ENCODE data around the gene NAT8L.

Gene NAT8L

GRCh38 chr4:2046031-2046961 lies 12.8 kb upstream of the NAT8L start:
- DNase-seq, result no peak

GRCh38 chr4:2047031-2047660 lies 12.0 kb upstream of the NAT8L start:
- no peak for DNase-seq

DNA sequence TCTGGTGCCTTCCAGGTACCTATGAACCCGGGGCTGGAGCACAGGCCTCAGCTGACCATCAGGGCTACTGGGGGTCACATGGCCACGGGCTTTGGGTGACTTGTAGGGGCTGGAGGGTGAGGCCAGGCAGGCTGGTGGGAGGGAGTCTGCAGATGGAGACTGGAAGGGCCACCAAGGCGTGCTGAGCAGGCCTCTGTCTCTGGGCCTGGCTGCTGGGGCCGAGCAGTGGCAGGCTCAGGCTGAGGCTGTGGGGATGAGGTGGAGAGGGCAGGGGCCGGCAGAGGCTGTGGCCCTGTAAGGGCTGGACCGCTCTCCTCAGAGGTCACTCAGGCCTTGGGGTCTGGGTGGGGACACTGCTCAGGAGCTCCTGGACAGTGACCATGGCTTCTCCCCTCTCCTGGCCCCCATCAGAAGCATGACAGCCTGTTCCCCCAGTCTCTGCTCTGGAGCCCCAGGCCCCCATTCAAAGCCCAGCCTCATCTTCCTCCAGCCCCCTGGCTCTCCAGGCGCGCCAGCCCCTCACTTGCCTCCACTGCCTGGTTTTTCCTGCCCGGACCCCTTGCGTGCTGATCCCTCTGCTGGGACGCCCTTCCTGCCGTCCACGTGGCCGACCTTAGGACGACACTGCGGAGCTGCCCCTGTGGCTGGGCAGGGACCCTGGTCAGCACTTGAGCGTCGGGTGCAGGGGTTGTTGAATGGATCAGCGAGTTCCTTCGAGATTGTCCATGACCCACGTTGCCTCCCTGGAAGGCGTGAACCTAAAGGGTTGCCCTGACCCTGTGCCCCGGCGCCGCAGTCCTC lies 11.1 kb upstream of the NAT8L start:
- no peak for DNase-seq

DNA sequence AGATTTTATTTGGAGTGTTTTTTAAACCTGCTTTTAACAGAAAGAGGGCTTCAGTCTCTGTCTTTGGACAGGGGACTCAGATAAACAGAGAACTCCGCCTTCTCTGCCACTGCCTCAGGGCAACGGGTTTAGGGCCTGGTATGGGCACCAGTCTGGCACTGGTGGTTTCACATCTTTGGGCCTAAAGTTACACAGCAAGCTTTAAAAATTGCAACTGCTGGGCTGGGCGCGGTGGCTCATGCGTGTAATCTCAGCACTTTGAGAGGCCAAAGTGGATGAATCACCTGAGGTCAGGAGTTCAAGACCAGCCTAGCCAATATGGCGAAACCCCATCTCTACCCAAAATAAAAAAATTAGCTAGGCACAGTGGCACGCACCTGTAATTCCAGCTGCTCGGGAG lies 10.3 kb upstream of the NAT8L start:
- DNase-seq, result no peak

- no peak for DNase-seq
These were observed 9.7 kb upstream of the NAT8L start for GRCh38 chr4:2049381-2049780.

- no peak for DNase-seq
These were observed 9.3 kb upstream of the NAT8L start for GRCh38 chr4:2049811-2050210.

GRCh38 chr4:2051086-2051485 lies 8.0 kb upstream of the NAT8L start:
- no peak for DNase-seq

GRCh38 chr4:2054217-2054616 lies 4.9 kb upstream of the NAT8L start:
- DNase-seq, result no peak

GRCh38 chr4:2057382-2058065 lies 1.6 kb upstream of the NAT8L start:
- no peak for DNase-seq

DNA sequence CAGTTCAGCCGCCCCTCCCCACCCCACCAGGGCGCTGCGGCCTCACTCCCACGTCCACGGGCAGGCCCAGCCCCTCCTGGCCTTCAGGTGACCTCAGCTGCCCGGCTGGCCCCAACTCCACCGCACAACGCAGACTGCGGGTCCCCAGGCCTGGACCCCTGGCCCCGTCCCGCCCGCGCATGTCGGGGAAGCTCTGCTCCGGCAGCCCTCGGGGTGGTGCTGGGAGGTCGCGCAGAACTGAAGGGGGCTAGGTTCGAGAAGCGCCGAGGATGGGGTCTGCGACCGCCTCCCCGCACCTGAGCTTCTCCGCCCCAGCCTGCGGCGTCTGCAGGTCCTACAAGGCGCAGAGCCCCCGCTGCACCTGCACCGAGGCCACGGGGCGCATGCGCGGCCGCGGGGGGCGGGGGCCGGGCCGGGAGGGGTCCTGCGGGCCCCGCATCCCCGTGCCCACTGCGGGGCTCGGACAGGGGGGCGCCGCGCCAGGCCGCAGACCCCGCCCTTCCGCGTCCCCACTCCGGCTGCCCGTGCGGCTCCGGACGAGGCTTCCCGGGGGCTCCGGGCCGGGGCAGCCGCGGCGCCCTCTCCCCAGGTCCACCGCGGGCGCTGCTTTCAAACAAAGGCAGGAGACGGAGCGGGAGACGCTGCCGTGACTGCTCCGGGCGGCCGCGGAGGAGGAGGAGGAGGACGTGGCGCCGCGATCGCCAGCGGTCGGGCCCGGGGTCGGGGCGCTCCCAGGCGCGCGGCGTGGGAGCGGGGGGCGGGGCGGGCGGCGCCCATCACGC lies 672 bp upstream of the NAT8L start:
- no peak for DNase-seq

- DNase-seq, result no peak
These were observed 837 bp downstream of the NAT8L start for GRCh38 chr4:2059726-2060602.

GRCh38 chr4:2060611-2061185 lies 1.6 kb downstream of the NAT8L start:
- no peak for DNase-seq

- DNase-seq, result no peak
These were observed 2.3 kb downstream of the NAT8L start for GRCh38 chr4:2061186-2062131.

GRCh38 chr4:2062168-2062807 lies 3.2 kb downstream of the NAT8L start:
- no peak for DNase-seq

DNA sequence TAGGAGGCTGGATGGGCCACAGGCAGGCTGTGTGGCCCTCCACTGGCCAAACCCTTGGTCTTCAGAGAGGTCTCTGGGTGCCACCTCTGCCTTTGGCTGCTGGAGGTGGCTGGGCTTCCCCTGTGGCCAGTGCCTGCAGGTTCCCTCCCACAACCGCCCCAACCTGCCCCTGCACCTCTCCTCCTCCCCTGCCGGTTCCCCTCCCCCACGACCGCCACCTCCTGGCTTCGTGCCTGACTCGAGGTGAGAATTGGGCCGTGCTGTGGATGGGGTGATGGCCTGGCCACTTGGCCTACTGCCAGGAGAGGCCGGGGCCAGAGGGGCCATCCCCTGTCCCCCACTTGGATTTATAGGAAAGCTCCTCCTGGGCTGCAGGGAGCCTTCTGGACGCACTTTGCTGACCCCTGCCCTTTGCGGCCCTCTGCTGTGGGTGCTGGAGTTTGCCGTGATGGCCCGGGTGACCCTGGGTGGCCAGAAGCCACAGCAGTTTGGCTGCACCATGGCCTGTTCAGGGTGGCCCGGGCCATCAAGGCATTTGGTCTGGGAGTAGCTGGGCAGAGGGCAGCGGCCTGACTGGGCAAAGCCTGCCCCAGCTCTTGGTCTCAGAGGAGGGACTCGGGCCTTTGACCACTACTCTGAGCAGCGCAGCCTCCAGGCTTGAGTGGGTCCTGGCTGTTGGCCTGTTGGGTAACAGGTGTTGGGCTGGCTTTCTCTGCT lies 3.8 kb downstream of the NAT8L start:
- DNase-seq, result no peak

GRCh38 chr4:2063557-2064275 lies 4.6 kb downstream of the NAT8L start:
- no peak for DNase-seq

GRCh38 chr4:2064276-2064991 lies 5.3 kb downstream of the NAT8L start:
- DNase-seq, result no peak

Measured in fibroblast of skin of right biceps (primary cell).